HG03066 (cell line): ENCODE measurements around the gene TMEM121B.
A peak's percentile ranks its signal among the peaks of the same experiment; 100 is the strongest.
"Not testable (repeated sequence)": the region's sequence is repeated elsewhere in the genome, so short reads cannot be mapped to it uniquely, and the experiment has no call there.

Experiments used
- ATAC-seq: cut with Tn5 transposase; IDR thresholded peaks from one replicate; pipeline ENCODE4 v1.9.1; 2021; ENCODE audit warnings: low read depth; ENCODE audit not compliant: unreplicated experiment

Gene TMEM121B

DNA sequence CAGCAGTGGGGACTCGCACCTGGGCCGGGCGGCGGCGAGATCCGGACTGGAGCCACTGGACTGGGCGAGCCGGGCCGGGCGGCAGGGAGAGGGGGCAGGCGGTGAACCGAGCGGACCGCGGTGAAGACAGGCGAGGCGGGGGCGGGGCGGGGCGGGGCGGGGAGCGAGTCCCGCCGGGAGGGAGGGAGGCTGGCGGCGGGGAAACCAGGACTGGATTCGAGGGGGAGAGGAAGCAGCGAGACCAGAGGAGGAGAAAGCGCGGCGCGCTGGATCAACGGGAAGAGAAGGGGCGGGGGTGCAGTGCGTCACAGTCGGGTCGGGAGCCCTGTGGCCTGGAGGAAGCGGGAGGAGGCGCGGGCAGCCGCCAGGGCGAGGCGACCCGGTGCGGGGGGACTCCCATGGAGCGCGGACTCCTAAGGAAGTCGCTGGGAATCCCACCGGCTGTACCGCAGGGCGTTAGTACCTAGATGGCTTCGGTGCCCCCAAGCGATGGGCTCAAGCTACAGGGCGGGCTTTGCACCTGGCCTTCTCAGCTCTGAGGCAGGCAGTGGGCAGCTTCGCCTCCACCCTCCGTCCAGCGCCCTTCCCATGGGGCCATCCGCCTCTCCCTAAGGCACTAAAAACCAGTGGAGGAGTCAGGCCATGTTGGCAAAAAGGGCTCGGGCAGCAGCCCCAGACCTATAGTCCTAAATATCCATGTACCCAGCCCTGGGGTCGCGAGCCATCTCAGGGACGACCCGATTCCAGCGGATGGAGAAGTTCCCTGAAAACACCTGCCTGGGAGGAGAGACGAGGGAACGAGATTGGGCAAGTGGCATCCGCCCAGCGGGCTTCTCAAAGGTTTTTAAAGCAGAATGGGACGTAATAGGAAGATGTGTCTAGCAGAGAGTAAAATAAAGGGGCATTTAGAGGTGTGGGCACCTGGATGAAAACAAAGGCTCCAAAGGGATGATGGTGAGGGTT lies at the start of gene TMEM121B:
TMEM121B (minus strand) TSS at position 128 of the 963 bp plus-strand sequence. CDS start 233 bp downstream, outside the sequence.
- no peak for ATAC-seq

GRCh38 chr22:17167486-17167885 lies 46.3 kb upstream of the TMEM121B start:
- no peak for ATAC-seq

GRCh38 chr22:17164392-17165024 lies 43.3 kb upstream of the TMEM121B start:
- ATAC-seq = no peak

DNA sequence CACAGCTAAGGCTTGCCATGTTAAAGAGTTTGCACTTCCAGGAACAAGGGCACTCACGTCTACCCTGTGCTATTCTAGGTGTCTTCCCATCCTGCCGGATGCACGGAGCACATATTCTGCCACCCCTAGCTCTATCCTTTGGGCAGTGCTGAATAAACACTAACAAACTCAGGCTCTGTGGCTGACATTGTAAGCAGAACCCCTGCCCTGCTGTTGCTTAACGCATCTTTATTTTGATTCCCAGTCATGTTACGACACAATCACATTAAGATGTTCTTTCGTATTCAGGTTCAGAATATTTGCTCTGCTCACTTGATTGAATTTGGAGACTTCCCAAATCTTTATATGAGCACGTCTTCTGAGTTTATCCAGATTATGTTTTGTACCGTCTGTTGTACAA lies 41.6 kb upstream of the TMEM121B start:
- ATAC-seq = no peak

GRCh38 chr22:17161991-17162390 lies 40.8 kb upstream of the TMEM121B start:
- no peak for ATAC-seq

DNA sequence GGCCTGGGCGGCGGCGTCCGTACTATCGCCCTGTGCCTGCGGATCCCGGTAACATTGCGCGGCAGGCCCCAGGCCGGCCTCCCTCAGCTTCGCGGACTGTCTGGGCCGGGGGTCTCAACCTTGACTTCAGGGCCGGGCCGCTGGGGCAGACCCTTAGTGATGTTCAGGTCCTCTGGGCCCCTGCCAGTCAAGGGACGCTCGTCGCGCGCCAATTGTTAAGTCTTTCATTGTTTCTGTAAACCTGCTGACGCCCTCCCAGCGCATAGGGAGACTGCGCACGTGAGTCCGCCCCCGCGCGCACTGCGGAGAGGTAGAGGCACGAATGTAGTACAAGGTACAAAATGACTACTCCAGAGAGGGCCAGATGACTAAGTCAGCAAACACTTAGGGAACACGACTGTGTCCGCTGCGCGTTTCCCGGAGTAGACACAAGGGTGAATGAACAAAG lies 38.4 kb upstream of the TMEM121B start:
- ATAC-seq = peak; percentile 30

- peak; percentile 64 for ATAC-seq
Measured at GRCh38 chr22:17158568-17159503, 37.7 kb upstream of the TMEM121B start, which contains the start of gene HDHD5. Gene HDHD5, minus strand, starts transcription at chr22:17159277. Its CDS starts 26 bp downstream, at chr22:17159251.

GRCh38 chr22:17158176-17158567 lies 37.0 kb upstream of the TMEM121B start:
- ATAC-seq = no peak

DNA sequence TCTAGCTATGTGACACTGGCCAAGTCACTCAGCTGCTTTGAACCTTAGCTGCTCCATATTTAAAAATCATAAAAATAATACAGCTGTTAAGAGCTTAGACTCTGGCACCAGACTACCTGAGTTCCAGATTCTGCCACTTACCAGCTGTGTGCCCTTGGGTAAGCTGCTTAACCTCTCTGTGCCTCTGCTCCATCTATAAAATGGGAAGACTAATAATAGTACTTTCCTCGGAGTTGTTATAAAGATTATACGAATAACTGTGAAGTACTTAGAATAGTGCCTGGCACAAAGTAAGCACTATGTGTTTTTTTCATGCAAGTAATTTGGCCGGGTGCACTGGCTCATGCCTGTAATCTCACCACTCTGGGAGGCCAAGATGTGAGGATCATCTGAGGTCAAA lies 36.6 kb upstream of the TMEM121B start:
- ATAC-seq = no peak

- no peak for ATAC-seq
Measured at GRCh38 chr22:17155941-17156340, 34.8 kb upstream of the TMEM121B start.

GRCh38 chr22:17152971-17153370 lies 31.8 kb upstream of the TMEM121B start:
- ATAC-seq = no peak

DNA sequence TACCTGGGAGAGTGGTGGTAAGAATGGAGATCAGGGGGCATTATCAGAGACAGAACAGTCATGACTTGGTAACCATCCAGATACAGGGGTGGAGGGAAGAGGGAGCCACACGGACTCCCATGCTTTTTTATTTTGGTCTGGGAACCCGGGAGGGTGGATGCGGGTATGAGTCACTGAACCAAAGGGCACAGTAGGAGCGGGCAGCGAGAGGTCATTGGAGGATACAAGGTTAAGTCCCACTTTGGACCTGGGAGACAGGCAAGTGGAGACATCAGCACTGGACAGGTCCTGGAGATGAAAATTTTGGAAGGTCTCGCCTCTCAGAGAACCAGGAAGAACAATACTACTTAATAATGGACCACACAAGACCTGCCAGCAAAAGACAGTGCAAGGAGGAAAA lies 31.2 kb upstream of the TMEM121B start:
- no peak for ATAC-seq

DNA sequence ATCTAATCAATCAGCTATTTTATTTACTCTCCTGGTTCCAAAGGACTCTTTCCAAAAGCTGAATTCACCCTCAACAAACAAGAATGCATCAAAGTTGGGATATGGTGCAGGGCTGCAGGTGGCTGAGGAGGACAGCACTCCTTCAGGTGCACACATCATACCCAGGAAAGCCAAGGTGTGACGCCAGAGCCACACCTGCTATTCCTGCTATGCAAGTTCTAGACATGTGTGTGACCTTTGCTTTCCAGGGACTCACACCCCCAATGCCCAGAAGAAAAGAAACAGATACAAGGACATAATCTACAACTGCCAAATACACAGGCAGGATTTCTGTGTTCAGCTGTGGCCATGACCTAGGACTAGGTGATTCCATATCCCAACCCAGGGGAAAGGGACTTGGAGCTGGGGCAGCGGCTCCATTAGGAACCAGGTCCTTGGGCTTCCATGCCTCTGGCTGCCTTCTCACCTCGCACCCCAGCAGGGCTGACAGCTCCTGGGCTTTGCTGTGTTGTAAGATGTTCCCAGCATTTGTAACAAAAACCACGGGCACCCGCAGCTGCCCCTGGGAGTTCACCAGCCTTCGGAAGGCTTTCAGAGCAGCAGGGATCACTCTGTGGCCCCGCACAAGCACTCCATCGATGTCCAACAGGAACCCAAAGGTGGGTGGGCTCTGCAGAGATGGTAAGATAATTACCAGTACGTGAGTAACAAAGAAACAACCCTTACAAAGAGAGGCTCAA lies 28.1 kb upstream of the TMEM121B start:
- no peak for ATAC-seq

GRCh38 chr22:17147458-17147857 lies 26.3 kb upstream of the TMEM121B start:
- ATAC-seq = not testable (repeated sequence)

DNA sequence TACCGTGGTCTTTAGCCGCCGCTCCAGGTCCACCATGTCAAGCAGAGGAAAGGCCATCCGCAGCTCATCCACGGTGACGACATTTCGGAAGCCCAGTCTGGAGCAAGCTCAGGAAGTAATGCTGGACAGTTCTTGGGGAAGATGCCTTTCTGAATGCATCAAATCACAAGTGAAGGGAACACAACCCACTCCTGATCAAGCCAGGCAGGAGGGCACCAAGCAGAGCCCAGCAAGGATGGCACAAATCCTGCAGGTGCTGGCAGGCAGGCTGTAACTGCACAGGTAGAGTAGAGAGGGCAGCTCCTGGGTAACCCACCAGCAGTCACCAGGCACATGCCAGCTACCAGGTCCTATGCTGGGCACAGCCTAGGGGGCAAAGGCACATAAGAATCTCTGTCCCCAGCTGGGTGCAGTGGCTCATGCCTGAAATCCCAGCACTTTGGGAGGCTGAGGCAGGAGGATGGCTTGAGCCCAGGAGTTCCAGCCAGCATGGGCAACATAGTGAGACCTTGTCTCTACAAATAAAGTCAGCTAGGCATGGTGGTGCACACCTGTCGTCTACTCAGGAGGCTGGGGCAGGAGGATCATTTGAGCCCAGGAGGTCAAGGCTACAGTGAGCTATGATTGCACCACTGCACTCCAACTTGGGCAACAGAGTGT lies 24.0 kb upstream of the TMEM121B start:
- no peak for ATAC-seq

GRCh38 chr22:17143826-17144225 lies 22.7 kb upstream of the TMEM121B start:
- ATAC-seq = no peak

GRCh38 chr22:17143101-17143500 lies 21.9 kb upstream of the TMEM121B start:
- no peak for ATAC-seq

DNA sequence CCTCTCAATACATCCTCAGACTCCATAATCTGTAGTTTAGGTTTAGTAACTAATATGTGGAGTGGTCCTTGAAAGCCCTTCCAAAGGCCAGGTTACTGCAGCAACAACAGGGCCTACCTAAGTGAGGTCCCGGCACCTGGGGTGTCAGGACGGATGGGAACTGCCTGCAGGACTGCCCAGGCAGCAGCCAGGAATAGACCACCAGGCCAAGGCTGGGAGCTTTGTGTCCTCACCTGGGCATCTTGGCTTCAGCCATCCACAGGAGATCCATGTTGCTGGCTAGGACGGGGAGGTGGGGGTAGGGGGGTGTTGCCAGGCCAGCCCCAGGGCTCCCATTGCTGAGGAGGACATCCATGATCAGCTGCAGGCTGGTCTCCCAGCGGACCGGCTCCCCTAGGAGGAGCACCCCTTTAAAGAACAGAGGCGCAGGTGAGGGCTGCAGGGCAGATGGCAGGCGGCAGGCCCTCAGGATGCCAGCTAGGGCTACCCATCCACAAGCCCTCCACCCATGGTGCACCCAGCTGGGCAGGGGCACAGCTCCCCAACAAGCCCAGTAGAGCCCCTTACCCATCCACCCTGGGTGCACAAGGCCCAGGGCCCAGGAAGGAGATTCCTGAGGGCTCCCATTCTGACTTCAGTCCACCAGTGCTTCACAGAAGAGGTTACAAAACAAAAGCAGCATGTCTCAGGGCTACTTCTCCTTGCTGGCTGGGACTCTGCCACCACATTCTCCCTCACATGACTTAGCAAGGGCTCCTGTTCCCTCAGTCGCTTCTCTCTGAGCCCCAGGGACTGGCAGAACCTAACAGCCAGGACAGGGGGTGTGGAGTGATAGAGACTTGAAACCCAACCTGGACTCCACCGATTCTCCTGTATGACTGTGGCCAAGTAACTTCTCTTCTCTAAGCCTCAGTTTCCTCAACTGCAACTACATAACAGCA lies 19.9 kb upstream of the TMEM121B start:
- no peak for ATAC-seq
